GM13976 (cell line): ENCODE measurements around the gene CNTRL.

ENCODE experiments used
- DNase-seq: peaks from one replicate; pipeline ENCODE4 v3.0.0; 2012; ENCODE audit warnings: low spot score
- in situ Hi-C: fragments of 300-500 bp; cut with MboI; formaldehyde crosslinking; loops from one replicate; pipeline ENCODE4 v1.12.0; 2022; ENCODE audit warnings: low sequenced_read_pairs, mixed read lengths, inconsistent platforms; ENCODE audit not compliant: unreplicated experiment
- TF ChIP-seq, protein P1 (sequence below): IDR thresholded peaks from 2 replicates; pipeline ENCODE4 v1.5.1; 2012; ENCODE audit warnings: borderline replicate concordance, mild to moderate bottlenecking; ENCODE audit not compliant: insufficient read depth; ENCODE audit errors: extremely low read depth, missing control alignments, control extremely low read depth

Gene CNTRL

DNA sequence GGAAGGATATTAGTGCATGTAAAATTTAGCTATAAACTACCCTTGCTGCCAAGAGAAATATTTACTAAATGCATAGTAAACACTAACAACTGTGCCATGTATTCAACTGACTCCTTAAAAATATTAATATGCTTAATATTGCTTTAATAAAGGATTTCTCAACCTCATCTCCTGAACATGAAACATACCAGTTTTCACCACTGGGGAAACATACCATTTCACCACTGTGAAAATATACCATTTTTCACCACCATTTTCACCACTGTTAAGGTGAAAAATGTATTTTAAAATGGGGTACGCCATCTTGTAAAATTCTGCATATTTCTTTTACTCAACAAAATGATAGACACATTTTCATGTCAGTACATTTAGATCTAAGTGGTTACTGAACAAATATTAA lies 122.4 kb downstream of the CNTRL start:
- DNase-seq, result no peak
- in situ Hi-C loops, result no loop called here

DNA sequence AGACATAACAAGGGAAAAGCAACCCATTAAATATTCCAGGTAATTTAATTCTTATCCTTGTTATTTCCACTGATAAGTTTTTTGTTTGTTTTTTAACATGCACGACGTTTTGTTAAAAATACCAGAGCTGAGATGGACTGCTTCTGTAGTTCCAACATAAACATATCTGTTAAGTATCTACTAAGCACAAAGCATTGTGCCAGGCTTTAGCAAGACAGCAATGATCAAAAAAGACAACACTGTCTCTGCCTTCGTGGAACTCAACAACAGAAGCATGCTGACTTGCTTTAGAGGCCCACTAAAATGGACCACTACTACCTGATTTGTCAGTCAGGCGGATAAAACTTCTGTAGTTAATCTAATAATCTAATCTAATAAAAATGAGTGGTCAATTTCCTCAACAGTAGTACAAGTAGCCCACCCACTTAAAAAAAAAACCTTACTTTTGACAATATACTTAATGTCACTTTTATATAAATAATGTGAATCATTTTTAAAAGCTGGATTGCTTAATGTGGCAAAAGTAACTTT lies 123.8 kb downstream of the CNTRL start:
- TF ChIP-seq, protein P1, sequence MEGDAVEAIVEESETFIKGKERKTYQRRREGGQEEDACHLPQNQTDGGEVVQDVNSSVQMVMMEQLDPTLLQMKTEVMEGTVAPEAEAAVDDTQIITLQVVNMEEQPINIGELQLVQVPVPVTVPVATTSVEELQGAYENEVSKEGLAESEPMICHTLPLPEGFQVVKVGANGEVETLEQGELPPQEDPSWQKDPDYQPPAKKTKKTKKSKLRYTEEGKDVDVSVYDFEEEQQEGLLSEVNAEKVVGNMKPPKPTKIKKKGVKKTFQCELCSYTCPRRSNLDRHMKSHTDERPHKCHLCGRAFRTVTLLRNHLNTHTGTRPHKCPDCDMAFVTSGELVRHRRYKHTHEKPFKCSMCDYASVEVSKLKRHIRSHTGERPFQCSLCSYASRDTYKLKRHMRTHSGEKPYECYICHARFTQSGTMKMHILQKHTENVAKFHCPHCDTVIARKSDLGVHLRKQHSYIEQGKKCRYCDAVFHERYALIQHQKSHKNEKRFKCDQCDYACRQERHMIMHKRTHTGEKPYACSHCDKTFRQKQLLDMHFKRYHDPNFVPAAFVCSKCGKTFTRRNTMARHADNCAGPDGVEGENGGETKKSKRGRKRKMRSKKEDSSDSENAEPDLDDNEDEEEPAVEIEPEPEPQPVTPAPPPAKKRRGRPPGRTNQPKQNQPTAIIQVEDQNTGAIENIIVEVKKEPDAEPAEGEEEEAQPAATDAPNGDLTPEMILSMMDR, result no peak

More for the DNA sequence above, 122.4 kb downstream of the CNTRL start:
- TF ChIP-seq, protein P1, result no peak

DNA sequence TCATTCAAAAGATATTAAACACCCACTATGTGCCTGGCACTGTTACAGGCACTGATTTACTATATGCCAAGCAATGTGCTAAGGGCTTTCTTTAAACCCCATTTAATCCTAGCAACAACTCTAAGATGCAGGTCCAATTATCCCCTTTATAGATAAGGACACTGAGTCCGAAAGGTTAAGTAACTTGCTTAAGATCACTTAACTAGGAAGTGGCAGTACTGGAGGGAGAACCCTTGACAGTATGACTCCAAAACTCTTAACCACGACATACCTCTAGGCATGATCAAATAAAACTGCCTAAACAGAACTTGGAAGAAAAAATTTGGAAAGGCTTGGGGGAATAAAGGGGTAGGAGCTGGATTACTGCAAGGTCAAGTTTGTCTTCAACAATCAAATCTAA lies 125.2 kb downstream of the CNTRL start:
- DNase-seq, result no peak
- TF ChIP-seq, protein P1, result no peak
- in situ Hi-C loops, result no loop called here

More for the DNA sequence above, 123.8 kb downstream of the CNTRL start:
- in situ Hi-C loops, result no loop called here
- DNase-seq, result no peak

DNA sequence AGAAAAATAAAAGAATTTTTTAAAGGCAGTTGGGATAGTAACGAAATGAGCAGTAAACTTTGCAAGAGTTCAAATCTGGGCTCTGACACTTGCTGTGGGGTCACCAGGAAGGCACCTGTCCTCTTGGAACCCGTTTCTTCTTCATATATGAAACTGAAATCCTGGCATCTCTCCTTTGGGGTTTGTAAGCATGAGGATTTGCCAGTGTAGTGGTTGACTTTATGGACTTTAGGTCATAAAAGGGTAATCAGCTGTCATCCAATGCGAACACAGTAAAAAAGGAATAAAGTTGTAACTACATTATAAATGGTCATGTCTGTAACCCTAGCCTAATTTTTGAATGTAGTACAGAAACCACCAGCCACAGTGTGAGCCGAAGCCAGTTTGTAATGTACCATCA lies 125.6 kb downstream of the CNTRL start:
- TF ChIP-seq, protein P1, result no peak
- DNase-seq, result no peak
- in situ Hi-C loops, result no loop called here

DNA sequence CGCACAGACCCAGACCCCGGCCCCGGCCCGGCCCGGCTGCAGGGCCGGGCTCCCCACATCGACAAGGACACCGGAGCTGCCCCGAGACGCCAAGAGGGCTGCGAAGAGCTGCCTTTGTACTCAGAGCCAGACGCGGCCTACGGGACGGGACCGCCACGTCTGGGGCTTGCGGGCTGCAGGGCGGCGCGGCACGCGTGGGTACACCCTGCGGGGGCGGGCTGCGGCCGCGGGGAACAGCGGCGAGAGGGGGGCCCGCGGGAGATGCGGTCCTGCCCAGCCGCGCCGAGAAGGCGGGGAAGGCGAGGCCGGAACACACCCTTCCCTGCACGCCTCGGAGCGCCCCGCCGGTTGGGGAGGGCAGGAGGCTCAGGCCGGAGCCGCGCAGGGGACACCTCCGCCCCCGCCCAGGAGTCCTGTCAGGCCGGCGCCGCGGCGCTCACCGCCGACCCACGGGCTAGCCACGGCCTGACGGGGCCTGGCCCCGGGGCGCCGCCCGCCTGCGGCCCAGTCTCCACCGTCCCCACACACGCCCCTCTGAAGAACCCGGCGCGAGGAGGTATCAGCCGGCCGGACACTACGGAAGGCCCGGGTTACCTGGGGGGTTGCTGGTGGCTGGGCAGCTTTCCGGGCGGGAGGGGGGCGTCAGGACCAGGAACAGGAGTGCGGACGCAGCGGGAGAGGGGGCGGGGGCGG lies 126.4 kb downstream of the CNTRL start:
- DNase-seq, result peak; percentile 56
- in situ Hi-C loops, result no loop called here
- TF ChIP-seq, protein P1, result no peak

DNA sequence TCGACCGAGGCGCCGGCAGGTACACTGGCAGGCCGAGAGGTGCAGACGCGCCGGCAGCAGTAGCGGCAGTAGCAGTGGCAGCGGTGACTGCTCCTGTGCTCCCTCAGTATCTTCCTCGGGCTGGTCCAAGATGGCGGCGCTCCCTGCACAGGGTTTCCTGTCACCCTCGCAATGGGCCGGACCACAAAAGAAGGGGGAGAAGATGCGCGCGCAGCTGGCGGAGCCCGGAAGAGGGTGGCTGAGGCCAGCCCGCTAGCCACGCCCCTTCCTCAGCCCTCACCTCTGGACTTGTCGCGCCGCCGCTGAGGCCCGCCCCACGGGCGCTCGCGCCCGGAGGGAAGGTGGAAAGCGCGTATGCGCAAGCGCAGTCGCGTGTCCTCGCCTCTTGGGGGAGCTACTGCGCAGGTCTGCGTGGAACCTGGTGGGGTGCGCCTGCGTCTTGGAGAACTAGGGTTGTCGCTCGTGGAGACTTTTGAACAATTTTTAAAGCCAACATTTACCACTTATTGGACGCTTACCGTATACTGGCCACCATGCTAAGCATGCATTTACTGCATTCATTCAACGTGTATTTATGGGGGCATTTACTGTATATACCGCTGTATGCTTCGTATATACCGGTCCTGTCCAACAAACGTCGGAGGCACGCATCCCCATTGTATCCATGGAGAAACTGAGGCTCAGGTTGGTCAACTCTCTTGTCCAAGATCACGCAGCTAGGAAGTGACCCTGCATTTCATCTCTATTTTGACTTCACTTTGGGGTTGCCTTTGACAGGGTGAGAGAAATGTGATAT lies 127.2 kb downstream of the CNTRL start, which contains the start of gene RAB14:
Gene RAB14, minus strand, starts transcription at position 132 of the 796 bp plus-strand sequence. CDS start 8,457 bp downstream, outside the sequence.
- peak; percentile 99 for DNase-seq
- TF ChIP-seq, protein P1, result peak; percentile 67
- in situ Hi-C loops, result no loop called here
